22Rv1 (cell line): ENCODE results near the gene VIPR1.
"Not testable (repeated sequence)": the region's sequence is repeated elsewhere in the genome, so short reads cannot be mapped to it uniquely, and the experiment has no call there.

ENCODE experiments used
- ZFX ChIP-seq: fragments of 450-650 bp; IDR thresholded peaks from 2 replicates; pipeline ENCODE4 v1.6.1; 2017; ENCODE audit warnings: antibody characterized with exemption, borderline replicate concordance
- TF ChIP-seq, protein P1 (sequence below): fragments of 450-650 bp; IDR thresholded peaks from 2 replicates; pipeline ENCODE4 v1.5.1; 2017; ENCODE audit warnings: mild to moderate bottlenecking

DNA sequence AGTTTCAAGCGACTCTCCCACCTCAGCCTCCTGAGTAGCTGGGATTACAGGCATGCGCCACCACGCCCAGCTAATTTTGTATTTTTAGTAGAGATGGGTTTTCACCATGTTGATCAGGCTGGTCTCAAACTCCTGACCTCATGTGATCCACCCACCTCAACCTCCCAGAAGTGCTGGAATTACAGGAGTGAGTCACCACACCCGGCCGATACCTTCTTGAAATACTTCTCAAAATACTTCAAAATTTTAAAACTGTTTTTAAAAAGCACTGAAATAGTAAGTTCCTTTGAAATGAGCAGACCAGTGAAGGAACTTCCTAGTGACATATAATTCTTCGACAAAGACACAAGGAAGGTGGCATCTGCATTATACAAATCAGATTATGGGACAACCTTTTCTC, 54.4 kb downstream of the VIPR1 start:
- TF ChIP-seq, protein P1, sequence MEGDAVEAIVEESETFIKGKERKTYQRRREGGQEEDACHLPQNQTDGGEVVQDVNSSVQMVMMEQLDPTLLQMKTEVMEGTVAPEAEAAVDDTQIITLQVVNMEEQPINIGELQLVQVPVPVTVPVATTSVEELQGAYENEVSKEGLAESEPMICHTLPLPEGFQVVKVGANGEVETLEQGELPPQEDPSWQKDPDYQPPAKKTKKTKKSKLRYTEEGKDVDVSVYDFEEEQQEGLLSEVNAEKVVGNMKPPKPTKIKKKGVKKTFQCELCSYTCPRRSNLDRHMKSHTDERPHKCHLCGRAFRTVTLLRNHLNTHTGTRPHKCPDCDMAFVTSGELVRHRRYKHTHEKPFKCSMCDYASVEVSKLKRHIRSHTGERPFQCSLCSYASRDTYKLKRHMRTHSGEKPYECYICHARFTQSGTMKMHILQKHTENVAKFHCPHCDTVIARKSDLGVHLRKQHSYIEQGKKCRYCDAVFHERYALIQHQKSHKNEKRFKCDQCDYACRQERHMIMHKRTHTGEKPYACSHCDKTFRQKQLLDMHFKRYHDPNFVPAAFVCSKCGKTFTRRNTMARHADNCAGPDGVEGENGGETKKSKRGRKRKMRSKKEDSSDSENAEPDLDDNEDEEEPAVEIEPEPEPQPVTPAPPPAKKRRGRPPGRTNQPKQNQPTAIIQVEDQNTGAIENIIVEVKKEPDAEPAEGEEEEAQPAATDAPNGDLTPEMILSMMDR = not testable (repeated sequence)
- TF ChIP-seq ZFX = not testable (repeated sequence)
